IMR-90 (cell line): ENCODE results near the gene ME3. TPM values are rescaled to one million over a fixed set of nuclear protein-coding genes. Genes with fewer than 3 reads are reported as not detected.
A peak's percentile ranks its signal among the peaks of the same experiment; 100 is the strongest.

Source experiments
- ATAC-seq: fragments of 200-7000 bp; cut with Tn5 transposase; 2 replicates; pipeline ENCODE4 v1.9.1; 2020; ENCODE audit warnings: low read depth, mild to moderate bottlenecking, moderate library complexity
- BruUV-seq: library from RNA; stranded (reverse); fragments of 400-500 nt; replicated peaks from 2 replicates; lab custom pipeline; 2021; lab: Mats Ljungman, UMichigan
- CTCF ChIA-PET: fragments of 300-600 bp; formaldehyde crosslinking; extraction: SDS; loops from one replicate; lab custom pipeline; 2021; ENCODE audit warnings: antibody characterized with exemption; lab: Yijun Ruan, JAX
- POLR2A ChIA-PET: fragments of 300-600 bp; sonication (Branson Sonifier 250); formaldehyde crosslinking; loops from one replicate; lab custom pipeline; 2022; ENCODE audit warnings: antibody characterized with exemption; ENCODE audit not compliant: unreplicated experiment; lab: Charles Lee
- DNase-seq: peaks from one replicate; pipeline ENCODE4 v3.0.0; 2013
- H2AFZ ChIP-seq: replicated peaks from 2 replicates; pipeline ENCODE3; 2013; ENCODE audit warnings: low read length, mild to moderate bottlenecking; ENCODE audit not compliant: poor library complexity
- H2AK5ac ChIP-seq: 2 replicates; pipeline ENCODE4 v1.6.1; 2013; ENCODE audit warnings: low read depth, low read length, inconsistent platforms
- H2AK9ac ChIP-seq: replicated peaks from 2 replicates; pipeline ENCODE3; 2013; ENCODE audit warnings: mild to moderate bottlenecking, low read depth, low read length, moderate library complexity; ENCODE audit not compliant: poor library complexity
- H2BK120ac ChIP-seq: 2 replicates; pipeline ENCODE4 v1.6.1; 2013; ENCODE audit warnings: low read depth, low read length, inconsistent platforms
- H2BK15ac ChIP-seq: 3 replicates; pipeline ENCODE4 v1.6.1; 2013; ENCODE audit warnings: low read depth, low read length, inconsistent platforms
- H2BK20ac ChIP-seq: 2 replicates; pipeline ENCODE4 v1.6.1; 2013; ENCODE audit warnings: low read depth, mild to moderate bottlenecking, inconsistent platforms, low read length, moderate library complexity
- H2BK5ac ChIP-seq: 2 replicates; pipeline ENCODE4 v1.6.1; 2013; ENCODE audit warnings: mild to moderate bottlenecking, low read depth, low read length, inconsistent platforms; ENCODE audit not compliant: poor library complexity, severe bottlenecking
- H3K14ac ChIP-seq: replicated peaks from 2 replicates; pipeline ENCODE4 v1.6.1; 2013; ENCODE audit warnings: low read depth, low read length, inconsistent platforms
- H3K18ac ChIP-seq: 2 replicates; pipeline ENCODE4 v1.6.1; 2013; ENCODE audit warnings: low read depth, low read length, control low read depth
- H3K23ac ChIP-seq: 2 replicates; pipeline ENCODE4 v1.6.1; 2013; ENCODE audit warnings: low read depth, low read length, inconsistent platforms
- H3K27ac ChIP-seq: 2 replicates; pipeline ENCODE4 v1.5.1; 2013; ENCODE audit warnings: mild to moderate bottlenecking, control low read depth, low read length; ENCODE audit not compliant: insufficient read depth
- H3K27me3 ChIP-seq: 2 replicates; pipeline ENCODE4 v1.6.1; 2013; ENCODE audit warnings: low read length; ENCODE audit not compliant: control insufficient read depth, insufficient read depth
- H3K36me3 ChIP-seq: 2 replicates; pipeline ENCODE4 v1.6.1; 2013; ENCODE audit warnings: low read length, mixed read lengths; ENCODE audit not compliant: control insufficient read depth, insufficient read depth
- H3K4ac ChIP-seq: 2 replicates; pipeline ENCODE4 v1.6.1; 2013; ENCODE audit warnings: low read depth, low read length, inconsistent platforms
- H3K4me1 ChIP-seq: 2 replicates; pipeline ENCODE4 v1.6.1; 2013; ENCODE audit warnings: low read length, mixed read lengths; ENCODE audit not compliant: control insufficient read depth, insufficient read depth
- H3K4me2 ChIP-seq: 2 replicates; pipeline ENCODE4 v1.6.1; 2013; ENCODE audit warnings: low read depth, mild to moderate bottlenecking, control low read depth, low read length, moderate library complexity
- H3K4me3 ChIP-seq: 2 replicates; pipeline ENCODE4 v1.5.1; 2013; ENCODE audit warnings: low read depth, mild to moderate bottlenecking, control low read depth, low read length, moderate library complexity; ENCODE audit not compliant: insufficient read depth
- H3K56ac ChIP-seq: 2 replicates; pipeline ENCODE4 v1.6.1; 2013; ENCODE audit warnings: low read length, inconsistent platforms; ENCODE audit not compliant: insufficient read depth; ENCODE audit errors: extremely low read depth
- H3K79me1 ChIP-seq, 2 experiments: 2 replicates each; pipeline ENCODE4 v1.6.1; 2013; ENCODE audit warnings: low read length in 2 of 2, inconsistent platforms in 1 of 2, low read depth in 1 of 2
- H3K9ac ChIP-seq: 2 replicates; pipeline ENCODE4 v1.6.1; 2013; ENCODE audit warnings: low read depth, low read length, control low read depth
- H3K9me1 ChIP-seq: 2 replicates; pipeline ENCODE4 v1.6.1; 2013; ENCODE audit warnings: low read length, inconsistent platforms; ENCODE audit not compliant: insufficient read depth
- H3K9me3 ChIP-seq: 2 replicates; pipeline ENCODE4 v1.6.1; 2013; ENCODE audit warnings: low read length; ENCODE audit not compliant: control insufficient read depth, insufficient read depth
- H4K20me1 ChIP-seq: 2 replicates; pipeline ENCODE4 v1.6.1; 2013; ENCODE audit warnings: low read length, inconsistent platforms; ENCODE audit not compliant: insufficient read depth
- H4K5ac ChIP-seq: 2 replicates; pipeline ENCODE4 v1.6.1; 2013; ENCODE audit warnings: mild to moderate bottlenecking, low read depth, low read length, control low read depth
- H4K8ac ChIP-seq, 2 experiments: 2 replicates each; pipeline ENCODE4 v1.6.1; 2013; ENCODE audit warnings: low read depth in 2 of 2, low read length in 2 of 2, control low read depth in 1 of 2, inconsistent platforms in 1 of 2
- H4K91ac ChIP-seq: 2 replicates; pipeline ENCODE4 v1.6.1; 2013; ENCODE audit warnings: low read depth, low read length, inconsistent platforms; ENCODE audit not compliant: insufficient read depth
- BHLHE40 ChIP-seq: fragments of 150-350 bp; IDR thresholded peaks from 2 replicates; pipeline ENCODE4 v1.6.1; 2016; ENCODE audit warnings: mild to moderate bottlenecking, low read depth, low read length
- CEBPB ChIP-seq: IDR thresholded peaks from 2 replicates; pipeline ENCODE4 v1.6.1; 2012; ENCODE audit warnings: low read depth, low read length, improper control_type of control experiment
- CTCF ChIP-seq: conservative IDR thresholded peaks from 2 replicates; pipeline ENCODE4 v1.5.1; 2012; ENCODE audit warnings: mild to moderate bottlenecking, low read depth, low read length, improper control_type of control experiment
- ELK1 ChIP-seq: fragments of 150-350 bp; IDR thresholded peaks from 2 replicates; pipeline ENCODE4 v1.6.1; 2016; ENCODE audit warnings: low read depth, mild to moderate bottlenecking, low read length, moderate library complexity, borderline replicate concordance
- MAFK ChIP-seq: IDR thresholded peaks from 2 replicates; pipeline ENCODE4 v1.6.1; 2012; ENCODE audit warnings: low read depth, low read length, improper control_type of control experiment
- MXI1 ChIP-seq: IDR thresholded peaks from 2 replicates; pipeline ENCODE4 v1.6.1; 2012; ENCODE audit warnings: low read depth, mild to moderate bottlenecking, low read length, moderate library complexity, borderline replicate concordance
- POLR2A ChIP-seq: IDR thresholded peaks from 2 replicates; pipeline ENCODE4 v1.6.1; 2012; ENCODE audit warnings: mild to moderate bottlenecking, low read depth, low read length
- RCOR1 ChIP-seq: IDR thresholded peaks from 2 replicates; pipeline ENCODE4 v1.6.1; 2012; ENCODE audit warnings: mild to moderate bottlenecking, low read length, improper control_type of control experiment; ENCODE audit not compliant: insufficient replicate concordance
- RFX5 ChIP-seq: IDR thresholded peaks from 2 replicates; pipeline ENCODE4 v1.8.0; 2012; ENCODE audit warnings: low read depth, mild to moderate bottlenecking, low read length, moderate library complexity
- SMC3 ChIP-seq: fragments of 150-350 bp; IDR thresholded peaks from 2 replicates; pipeline ENCODE4 v1.6.1; 2016; ENCODE audit warnings: low read depth, mild to moderate bottlenecking, antibody characterized with exemption, low read length, moderate library complexity
- USF2 ChIP-seq: fragments of 150-350 bp; IDR thresholded peaks from 2 replicates; pipeline ENCODE4 v1.6.1; 2017; ENCODE audit warnings: mild to moderate bottlenecking, antibody characterized with exemption, low read length, low read depth
- WGBS, 2 experiments: methylation state at CpG; one replicate each; pipeline versions ENCODE4 v1.1.5 to v1.1.7; 2013; ENCODE audit warnings: missing lambda C conversion rate in 2 of 2; ENCODE audit not compliant: insufficient read length in 1 of 2; ENCODE audit errors: extremely low coverage in 2 of 2; 5-methylcytosine and 5-hydroxymethylcytosine counted together
- dilution Hi-C: fragments of 300-500 bp; cut with HindIII; formaldehyde crosslinking; loops from one replicate; pipeline ENCODE4 v1.14.3; 2018; ENCODE audit warnings: low sequenced_read_pairs; ENCODE audit not compliant: unreplicated experiment
- in situ Hi-C: fragments of 300-500 bp; cut with MboI; formaldehyde crosslinking; loops from 3 replicates; pipeline ENCODE4 v1.14.3; 2019; ENCODE audit warnings: low sequenced_read_pairs, inconsistent platforms, mixed read lengths
- intact Hi-C: fragments of 100-400 bp; cut with micrococcal nuclease; formaldehyde crosslinking; loops from 2 replicates; pipeline ENCODE4 v1.10.0; 2022
- polyA plus RNA-seq, 3 experiments: library from polyadenylated mRNA; depleted of rRNA; stranded (reverse); fragments of >200 nt; gene quantifications; 2 replicates each; pipeline ENCODE4 v1.2.3, GENCODE V29; 2012; ENCODE audit warnings: low replicate concordance in 1 of 3
- total RNA-seq: library from RNA; depleted of rRNA; stranded (reverse); fragments of >200 nt; gene quantifications from 2 replicates; pipeline ENCODE4 v1.2.3, GENCODE V29; 2012

ME3 gene
- total and polyA plus RNA-seq, 2 of the 4 experiments (the other 2 are of a cell fraction): 7.8 to 9.0 TPM

GRCh38 chr11:86469491-86470388 is 202.7 kb downstream of the ME3 start (continued):
- TF ChIP-seq BHLHE40 (no peak), CEBPB (no peak)

- H2AK9ac ChIP-seq: no peak overlapping the region
- no peak overlapping the region for H4K8ac ChIP-seq
- no peak overlapping the region for H3K14ac ChIP-seq
- no peak overlapping the region for H2BK15ac ChIP-seq
- no peaks in the 10 kb centered on the region for H3K27me3 ChIP-seq
- CTCF ChIA-PET: interaction anchor here (0.7 kb wide), 1 partner anchor 140 kb away, joined by 3 read pairs; no protein-coding TSS in a partner anchor
- H3K79me1 ChIP-seq: no peaks in the 10 kb centered on the region
- H3K4me2 ChIP-seq: no peak overlapping the region
- H3K4me1 ChIP-seq: no peaks in the 10 kb centered on the region; the same call in 1 of the 2 replicates
- no peak overlapping the region for H2AFZ ChIP-seq
- BruUV-seq: no TSS peak
- no peak overlapping the region for H3K23ac ChIP-seq
- no peak overlapping the region for H3K27ac ChIP-seq
- in situ Hi-C loops (no loop called here), dilution Hi-C loops (no loop called here), intact Hi-C loops (no loop called here)
- no peak overlapping the region for H3K4me3 ChIP-seq
- no peaks in the 10 kb centered on the region for H3K36me3 ChIP-seq
- H3K4ac ChIP-seq: 0 out of 2 replicates have a peak overlapping the region, but pooled peaks have one; percentile 10
- H3K18ac ChIP-seq: no peak overlapping the region
- no peak overlapping the region for H4K91ac ChIP-seq
- no peak overlapping the region for H4K5ac ChIP-seq
- H3K9me1 ChIP-seq: peaks cover 3% of the 10 kb centered on the region; the same call in 1 of the 2 replicates
- no peak overlapping the region for H2BK20ac ChIP-seq
- no peaks in the 10 kb centered on the region for H3K9me3 ChIP-seq
- no peak overlapping the region for H3K9ac ChIP-seq
- H2BK5ac ChIP-seq: peak overlapping the region; percentile 74
- POLR2A ChIA-PET: interaction anchor here (0.6 kb wide), 1 partner anchor 11 kb away, joined by 4 read pairs; no protein-coding TSS in a partner anchor
- H3K56ac ChIP-seq: no peak overlapping the region
- ATAC-seq (no peak), DNase-seq (no peak)
- peak overlapping the region; percentile 57; the same call in 1 of the 2 replicates for H2AK5ac ChIP-seq
- no peak overlapping the region for H2BK120ac ChIP-seq
- WGBS, 2 experiments: no CpG with 5 or more reads among the region's 1 CpG
- no peaks in the 10 kb centered on the region for H4K20me1 ChIP-seq
- TF ChIP-seq SMC3 (no peak), MAFK (no peak), RFX5 (no peak), ELK1 (no peak), RCOR1 (no peak), CEBPB (no peak), BHLHE40 (no peak), MXI1 (no peak), POLR2A (no peak), CTCF (no peak), USF2 (no peak)
Measured at GRCh38 chr11:86468169-86468568, 204.2 kb downstream of the ME3 start.
